Activated CD4-positive, alpha-beta memory T cell treated with anti-CD3 and anti-CD28 coated beads, Interleukin-2, amount 10 ng/mL, durations not matched to agents 7 days and 5 days (primary cell): ENCODE results near the gene RGSL1. TPM values are rescaled to one million over a fixed set of nuclear protein-coding genes. Genes with fewer than 3 reads are reported as not detected.

Experiments used
- CTCF ChIA-PET: fragments of 350-600 bp; sonication (Branson Sonifier 250); formaldehyde crosslinking; loops from one replicate; lab custom pipeline; 2021; ENCODE audit warnings: antibody characterized with exemption, inconsistent platforms; lab: Charles Lee
- POLR2A ChIA-PET: fragments of 350-600 bp; sonication (Branson Sonifier 250); formaldehyde crosslinking; loops from one replicate; lab custom pipeline; 2021; ENCODE audit warnings: antibody characterized with exemption; lab: Charles Lee
- DNase-seq: peaks from one replicate; pipeline ENCODE4 v3.0.0-alpha.2; 2020
- H3K27ac Mint-ChIP-seq: one replicate; pipeline ENCODE4 v1.8.0; 2021; ENCODE audit warnings: mild to moderate bottlenecking, mixed read lengths
- H3K27me3 Mint-ChIP-seq: one replicate; pipeline ENCODE4 v1.8.0; 2021; ENCODE audit warnings: mixed read lengths
- H3K36me3 Mint-ChIP-seq: one replicate; pipeline ENCODE4 v1.8.0; 2021; ENCODE audit warnings: low read depth, mixed read lengths
- H3K4me1 Mint-ChIP-seq: one replicate; pipeline ENCODE4 v1.8.0; 2021; ENCODE audit warnings: mixed read lengths
- H3K4me3 Mint-ChIP-seq: one replicate; pipeline ENCODE4 v1.8.0; 2021; ENCODE audit warnings: mild to moderate bottlenecking, mixed read lengths
- H3K9me3 Mint-ChIP-seq: one replicate; pipeline ENCODE4 v1.8.0; 2021; ENCODE audit warnings: mixed read lengths
- total RNA-seq, 2 experiments: library from RNA; stranded (reverse); gene quantifications; one replicate each; pipeline ENCODE4 v1.2.3, GENCODE V29; 2021

The RGSL1 gene
- total RNA-seq, 2 experiments from 2014 or later, result not detected

DNA sequence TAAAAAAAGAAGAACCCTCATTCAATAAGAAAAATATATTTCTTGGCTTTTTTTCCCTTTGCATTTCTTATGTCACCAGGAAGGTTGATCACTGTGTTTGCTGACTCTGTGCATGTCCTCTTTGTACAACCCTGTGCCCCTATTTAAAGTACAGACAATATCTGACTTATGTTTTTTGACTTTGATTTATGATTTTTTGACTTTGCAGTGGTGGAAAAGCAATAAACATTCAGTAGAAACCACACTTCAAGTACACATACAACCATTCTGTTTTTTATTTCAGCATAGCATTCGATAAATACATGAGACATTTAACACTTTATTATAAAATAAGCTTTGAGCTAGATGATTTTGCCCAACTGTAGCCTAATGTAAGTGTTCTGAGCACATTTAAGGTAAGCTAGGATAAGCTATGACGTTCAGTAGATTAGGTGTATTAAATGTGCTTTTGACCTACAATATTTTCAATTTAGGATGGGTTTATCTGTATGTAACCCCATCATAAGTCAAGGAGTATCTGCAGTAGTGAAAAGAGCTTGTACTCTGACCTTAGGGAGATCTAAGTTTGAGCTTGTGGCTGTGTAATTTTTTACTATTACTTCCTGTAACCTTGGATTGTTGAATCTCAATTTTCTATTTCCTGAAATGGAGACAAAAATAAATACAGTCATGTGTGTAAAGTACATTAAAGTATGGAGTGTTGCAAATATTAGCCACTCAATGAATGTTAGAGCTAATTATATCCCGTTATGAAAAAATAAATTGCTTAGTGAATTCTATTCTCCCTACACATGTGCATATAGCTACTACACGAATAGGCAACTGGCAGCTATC, 137.9 kb downstream of the RGSL1 start:
- peaks cover 2% of the 10 kb centered on the region for H3K9me3 Mint-ChIP-seq
- POLR2A ChIA-PET, result interaction anchor here (0.7 to 2.6 kb wide), 7 partner anchors 11 to 506 kb away, joined by 3 to 13 read pairs (median 9); partner anchors contain the start of genes DHX9 and NPL
- DNase-seq, result no peak
- peak overlapping the region; percentile 94 for H3K27ac Mint-ChIP-seq
- peaks cover 27% of the 10 kb centered on the region for H3K36me3 Mint-ChIP-seq
- peaks cover 34% of the 10 kb centered on the region for H3K4me1 Mint-ChIP-seq
- CTCF ChIA-PET, result interaction anchor here (0.8 to 5.2 kb wide), 10 partner anchors 10 to 252 kb away, joined by 3 to 49 read pairs (median 4); no protein-coding TSS in a partner anchor
- H3K4me3 Mint-ChIP-seq, result peak overlapping the region; percentile 94
- no peaks in the 10 kb centered on the region for H3K27me3 Mint-ChIP-seq

DNA sequence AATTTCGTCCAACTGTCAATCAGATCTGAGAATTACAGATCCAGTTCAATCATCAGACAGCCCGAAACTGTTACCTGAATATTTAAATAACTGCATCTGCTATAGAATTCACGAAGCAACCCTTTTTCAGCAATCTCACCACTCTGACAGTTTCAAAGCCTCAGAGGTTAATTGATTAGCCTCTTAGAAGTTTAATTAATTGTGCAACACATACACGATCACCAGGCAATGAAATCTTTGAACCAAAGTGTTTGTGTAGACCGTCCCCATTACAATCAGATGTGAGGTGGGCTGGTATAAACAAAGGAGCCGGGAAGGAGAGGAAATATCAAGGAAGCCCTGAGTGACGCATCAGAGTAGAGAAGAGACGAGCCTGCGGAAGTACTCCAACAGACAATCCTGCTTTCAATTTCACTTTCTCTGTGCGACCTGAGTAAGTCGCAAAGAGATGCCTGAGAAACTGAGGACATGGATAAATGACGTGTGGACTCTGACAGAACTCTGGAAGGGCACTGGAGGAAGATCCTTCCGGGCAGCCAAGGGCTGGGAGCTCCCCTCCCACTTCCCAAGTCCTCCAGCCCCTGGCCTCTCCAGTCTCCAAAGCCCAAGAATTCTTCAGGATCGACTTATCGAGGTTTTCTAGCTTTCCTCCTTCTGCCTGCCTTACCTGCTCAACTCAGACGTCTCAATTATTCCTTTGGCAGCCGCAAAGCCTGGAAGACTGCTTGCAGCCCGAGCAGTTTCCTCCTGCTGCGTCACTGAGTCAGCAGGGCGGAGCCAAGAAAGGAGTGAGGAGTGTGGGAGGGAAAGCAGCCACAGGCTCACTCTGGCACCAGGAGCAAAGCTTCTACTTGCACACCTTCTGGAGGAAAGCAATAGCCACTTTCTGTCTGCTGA, 138.8 kb downstream of the RGSL1 start, which contains the start of gene RNASEL:
RNASEL (minus strand) TSS at position 757 of the 897 bp plus-strand sequence. CDS start 2,450 bp downstream, outside the sequence.
- ChIA-PET CTCF (interaction anchor here (0.8 to 5.2 kb wide), 12 partner anchors 9 to 504 kb away, joined by 3 to 49 read pairs (median 4); no protein-coding TSS in a partner anchor), POLR2A (interaction anchor here (0.7 to 2.6 kb wide), 11 partner anchors 10 to 507 kb away, joined by 3 to 13 read pairs (median 9); partner anchors contain the start of genes DHX9 and NPL)
- H3K4me1 Mint-ChIP-seq, result peaks cover 33% of the 10 kb centered on the region

DNA sequence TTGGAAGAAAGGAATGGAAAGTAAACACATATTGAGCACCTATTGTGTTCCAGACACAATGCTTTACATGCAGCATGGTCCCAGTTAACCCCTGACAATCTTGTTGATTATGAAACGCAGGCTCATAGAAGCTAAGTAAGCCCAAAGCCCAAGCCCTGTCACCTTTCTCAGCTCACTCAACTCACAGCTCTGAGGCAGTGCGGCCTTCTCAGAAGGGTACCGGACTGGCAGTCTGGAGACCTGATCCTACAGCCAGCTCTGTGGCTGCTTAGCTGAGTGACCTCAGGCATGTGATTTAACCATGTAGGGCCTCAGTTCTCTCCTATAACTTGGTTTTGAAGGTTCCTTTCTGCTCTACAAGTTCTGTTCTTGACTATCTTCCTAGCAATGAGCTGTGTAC, 139.6 kb downstream of the RGSL1 start:
- ChIA-PET CTCF (interaction anchor here (1.1 to 5.2 kb wide), 5 partner anchors 8 to 505 kb away, joined by 3 to 49 read pairs (median 24); no protein-coding TSS in a partner anchor), POLR2A (interaction anchor here (1.0 to 2.6 kb wide), 7 partner anchors 9 to 200 kb away, joined by 3 to 12 read pairs (median 9); partner anchors contain the start of gene NPL)
- Mint-ChIP-seq H3K36me3 (peaks cover 16% of the 10 kb centered on the region), H3K4me3 (peak overlapping the region; percentile 94), H3K27ac (peak overlapping the region; percentile 94), H3K27me3 (peaks cover 9% of the 10 kb centered on the region), H3K9me3 (peaks cover 2% of the 10 kb centered on the region), H3K4me1 (peaks cover 29% of the 10 kb centered on the region)
- DNase-seq, result no peak

More for the DNA sequence above, 138.8 kb downstream of the RGSL1 start, which contains the start of gene RNASEL:
- H3K27ac Mint-ChIP-seq, result peak within 1 kb of the TSS; percentile 94
- H3K4me3 Mint-ChIP-seq, result peak within 1 kb of the TSS; percentile 94
- peaks cover 6% of the 10 kb centered on the region for H3K27me3 Mint-ChIP-seq
- peaks cover 2% of the 10 kb centered on the region for H3K9me3 Mint-ChIP-seq
- peaks cover 21% of the 10 kb centered on the region for H3K36me3 Mint-ChIP-seq
- DNase-seq, result peak; percentile 61

DNA sequence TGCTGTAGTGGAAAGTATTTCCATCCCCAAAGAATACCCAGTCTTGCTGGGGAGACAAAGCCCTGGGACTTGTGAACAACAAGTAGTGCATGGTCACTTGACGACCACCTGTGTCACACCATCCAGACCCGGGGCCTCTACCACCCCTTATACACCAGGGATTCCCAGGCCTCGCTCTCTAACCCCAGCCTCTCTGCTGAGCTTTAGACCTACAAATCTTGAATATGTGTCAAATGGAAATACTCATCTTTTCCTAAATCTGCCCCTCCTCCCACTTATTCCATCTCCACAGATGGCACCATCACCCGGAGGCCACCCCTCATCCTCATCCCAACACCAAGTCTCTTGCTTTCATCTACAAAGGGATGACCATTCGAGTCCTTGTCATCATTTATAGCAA, 140.0 kb downstream of the RGSL1 start:
- ChIA-PET CTCF (interaction anchor here (1.1 to 5.2 kb wide), 5 partner anchors 8 to 505 kb away, joined by 3 to 49 read pairs (median 24); no protein-coding TSS in a partner anchor), POLR2A (interaction anchor here (1.3 to 2.6 kb wide), 3 partner anchors 12 to 17 kb away, joined by 9 to 10 read pairs (median 9); no protein-coding TSS in a partner anchor)
- Mint-ChIP-seq H3K27ac (peak overlapping the region; percentile 94), H3K4me1 (peaks cover 29% of the 10 kb centered on the region), H3K9me3 (peaks cover 2% of the 10 kb centered on the region), H3K27me3 (peaks cover 11% of the 10 kb centered on the region), H3K4me3 (peak overlapping the region; percentile 94), H3K36me3 (peaks cover 16% of the 10 kb centered on the region)
- no peak for DNase-seq

DNA sequence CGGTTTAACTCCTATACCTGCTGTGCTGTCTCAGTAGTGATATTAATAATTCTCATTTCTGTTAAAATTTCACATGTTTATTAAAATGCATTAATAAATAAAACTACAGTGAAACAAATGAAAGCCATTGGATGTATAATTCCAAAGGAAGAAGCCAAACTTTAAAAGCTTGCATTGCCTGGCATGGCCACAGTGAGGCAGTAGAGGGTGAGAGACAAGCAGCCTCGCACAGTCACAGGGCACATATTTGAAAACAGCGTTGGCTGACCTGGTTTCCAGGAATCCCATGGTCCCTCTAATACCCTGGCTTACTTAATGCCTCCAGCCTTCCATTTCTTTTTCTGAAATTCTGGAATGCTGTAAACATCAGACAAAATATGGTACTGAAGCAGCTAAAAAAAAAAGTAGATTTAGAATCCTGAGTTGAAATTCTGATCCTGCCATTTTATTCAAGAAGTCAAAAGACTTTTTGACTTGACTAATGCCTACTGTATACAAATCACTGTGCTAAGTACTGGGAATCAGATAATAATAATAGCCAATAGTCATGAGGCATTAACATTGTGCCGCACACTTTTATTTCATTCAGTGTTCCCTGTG, 145.8 kb downstream of the RGSL1 start:
- Mint-ChIP-seq H3K27ac (no peak overlapping the region), H3K4me1 (peaks cover 4% of the 10 kb centered on the region), H3K4me3 (no peak overlapping the region), H3K36me3 (peaks cover 9% of the 10 kb centered on the region), H3K9me3 (no peaks in the 10 kb centered on the region), H3K27me3 (peaks cover 15% of the 10 kb centered on the region)
- POLR2A ChIA-PET, result interaction anchor here (1.3 to 2.4 kb wide), 4 partner anchors 7 to 192 kb away, joined by 4 to 9 read pairs (median 6); no protein-coding TSS in a partner anchor
- CTCF ChIA-PET, result interaction anchor here (0.5 to 14.2 kb wide), 31 partner anchors 7 to 1116 kb away, joined by 3 to 531 read pairs (median 4); partner anchors contain the start of genes NPL, RGS16 and RNASEL
- peak; percentile 68 for DNase-seq

DNA sequence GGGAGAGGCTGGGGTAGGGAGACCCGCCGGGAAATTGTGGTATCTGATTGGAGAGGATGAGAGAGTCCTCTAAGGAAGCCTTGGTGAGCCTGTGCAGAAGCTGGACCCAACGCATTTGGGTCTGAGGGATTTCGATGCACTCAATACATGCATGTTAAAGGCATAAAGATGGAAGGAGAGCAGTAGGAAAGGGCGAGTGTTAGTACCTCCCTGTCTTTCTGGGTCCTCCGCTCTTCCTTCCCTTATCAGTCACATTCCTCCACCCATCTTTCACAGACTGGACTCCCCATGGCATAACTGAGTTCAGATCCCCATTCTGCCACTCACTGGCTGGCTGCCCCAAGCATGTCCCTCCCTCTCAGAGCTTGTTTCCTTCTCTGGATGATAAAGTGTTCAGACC, 147.0 kb downstream of the RGSL1 start:
- Mint-ChIP-seq H3K36me3 (peaks cover 9% of the 10 kb centered on the region), H3K4me1 (peaks cover 4% of the 10 kb centered on the region), H3K9me3 (no peaks in the 10 kb centered on the region), H3K27me3 (peaks cover 15% of the 10 kb centered on the region), H3K27ac (no peak overlapping the region), H3K4me3 (no peak overlapping the region)
- no peak for DNase-seq
- ChIA-PET POLR2A (interaction anchor here (2.4 kb wide), 1 partner anchor 186 kb away, joined by 9 read pairs; no protein-coding TSS in a partner anchor), CTCF (interaction anchor here (1.5 to 14.2 kb wide), 5 partner anchors 8 to 512 kb away, joined by 3 to 531 read pairs (median 31); partner anchors contain the start of genes NPL, RGS16 and RNASEL)

DNA sequence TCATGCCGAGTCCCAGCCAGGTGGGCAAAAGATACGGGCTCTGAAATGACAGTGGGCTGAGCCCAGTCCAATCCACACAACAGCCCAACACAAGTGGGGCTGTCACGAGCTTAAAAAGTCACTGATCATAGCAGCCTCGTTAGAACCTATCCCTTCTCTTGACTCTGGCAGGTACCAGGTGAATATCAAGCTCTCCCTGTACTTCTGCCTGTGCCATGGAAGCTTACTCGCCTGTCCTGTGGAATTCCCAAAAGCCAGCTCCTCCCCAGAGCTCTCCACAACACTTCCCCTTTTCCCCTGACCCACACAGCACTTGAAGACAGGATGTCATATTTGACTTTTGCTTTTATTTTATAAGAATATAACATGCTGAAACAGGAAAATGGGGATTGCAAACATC, 148.3 kb downstream of the RGSL1 start:
- peaks cover 4% of the 10 kb centered on the region for H3K4me1 Mint-ChIP-seq
- H3K27me3 Mint-ChIP-seq, result peaks cover 14% of the 10 kb centered on the region
- POLR2A ChIA-PET, result interaction anchor here (0.9 to 2.3 kb wide), 3 partner anchors 9 to 188 kb away, joined by 3 to 10 read pairs (median 5); partner anchors contain the start of gene RNASEL
- no peaks in the 10 kb centered on the region for H3K9me3 Mint-ChIP-seq
- DNase-seq, result no peak
- no peak overlapping the region for H3K4me3 Mint-ChIP-seq
- no peak overlapping the region for H3K27ac Mint-ChIP-seq
- CTCF ChIA-PET, result interaction anchor here (0.6 to 14.2 kb wide), 8 partner anchors 10 to 514 kb away, joined by 3 to 531 read pairs (median 4); partner anchors contain the start of genes NPL and RNASEL
- peaks cover 12% of the 10 kb centered on the region for H3K36me3 Mint-ChIP-seq

DNA sequence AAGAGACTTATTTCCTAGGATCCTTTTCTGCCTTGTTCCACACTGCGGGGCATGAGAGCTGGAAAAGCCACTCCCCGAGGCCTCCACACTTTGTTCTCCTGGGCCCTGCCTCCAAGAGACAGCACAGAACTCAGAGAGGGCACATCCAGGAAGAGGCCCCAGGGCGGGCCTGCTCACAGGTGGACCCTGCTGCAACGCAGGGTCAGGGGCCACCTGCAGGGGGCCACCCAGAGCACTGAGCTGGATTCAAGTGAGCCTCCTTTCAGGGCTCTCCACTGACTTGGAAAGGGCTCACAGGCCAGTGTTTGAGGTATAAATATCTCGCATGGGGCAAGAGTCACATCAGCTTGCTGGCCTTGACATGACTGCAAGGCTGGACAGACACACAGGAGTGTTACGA, 149.4 kb downstream of the RGSL1 start:
- POLR2A ChIA-PET, result interaction anchor here (1.1 to 2.3 kb wide), 5 partner anchors 11 to 188 kb away, joined by 4 to 10 read pairs (median 5); partner anchors contain the start of gene RNASEL
- Mint-ChIP-seq H3K36me3 (peaks cover 12% of the 10 kb centered on the region), H3K27ac (no peak overlapping the region), H3K4me1 (peaks cover 4% of the 10 kb centered on the region), H3K4me3 (no peak overlapping the region), H3K27me3 (peaks cover 8% of the 10 kb centered on the region), H3K9me3 (no peaks in the 10 kb centered on the region)
- peak; percentile 42 for DNase-seq
- CTCF ChIA-PET, result interaction anchor here (0.7 to 14.2 kb wide), 9 partner anchors 8 to 187 kb away, joined by 3 to 531 read pairs (median 4); partner anchors contain the start of genes NPL and RNASEL

DNA sequence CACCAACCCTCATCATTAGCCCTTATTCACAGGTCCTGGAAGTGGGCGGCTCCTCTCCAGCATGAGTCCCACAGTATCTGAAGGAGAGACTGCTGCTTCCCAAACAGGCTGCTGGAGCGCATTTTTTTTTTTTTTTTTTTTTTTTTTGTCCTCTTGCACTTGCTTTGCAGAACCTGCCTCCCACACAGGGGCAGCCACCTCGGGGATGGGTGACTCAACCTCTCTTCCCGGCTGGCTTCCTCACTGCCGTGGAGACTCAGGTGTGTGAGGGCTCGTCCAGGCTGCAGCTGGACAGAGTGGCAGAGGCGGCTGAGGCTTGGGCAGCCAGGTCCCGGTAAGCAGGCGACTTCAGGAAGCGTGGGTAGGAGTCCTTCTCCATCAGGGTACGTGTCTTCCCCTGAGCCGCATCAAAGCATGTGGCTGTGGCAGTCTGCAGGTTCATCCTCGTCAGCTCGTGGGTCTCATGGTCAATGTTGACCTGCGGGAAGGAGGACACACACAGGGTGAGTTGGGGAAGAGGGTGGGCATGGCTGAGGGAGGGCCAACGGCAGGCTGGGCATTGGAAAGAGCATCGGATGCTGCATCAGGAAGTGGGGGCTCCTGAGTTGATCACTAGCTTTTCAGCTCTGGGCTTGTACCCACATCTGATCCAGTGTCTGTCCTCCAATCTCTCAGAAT, 150.2 kb downstream of the RGSL1 start:
- Mint-ChIP-seq H3K27ac (no peak overlapping the region), H3K27me3 (peaks cover 6% of the 10 kb centered on the region), H3K36me3 (peaks cover 12% of the 10 kb centered on the region), H3K4me3 (no peak overlapping the region), H3K9me3 (no peaks in the 10 kb centered on the region), H3K4me1 (peaks cover 4% of the 10 kb centered on the region)
- CTCF ChIA-PET, result interaction anchor here (0.7 to 14.2 kb wide), 14 partner anchors 8 to 515 kb away, joined by 3 to 531 read pairs (median 5); partner anchors contain the start of genes NPL and RNASEL
- no peak for DNase-seq
- POLR2A ChIA-PET, result interaction anchor here (1.1 to 2.3 kb wide), 6 partner anchors 11 to 187 kb away, joined by 4 to 10 read pairs (median 5); partner anchors contain the start of gene RNASEL

DNA sequence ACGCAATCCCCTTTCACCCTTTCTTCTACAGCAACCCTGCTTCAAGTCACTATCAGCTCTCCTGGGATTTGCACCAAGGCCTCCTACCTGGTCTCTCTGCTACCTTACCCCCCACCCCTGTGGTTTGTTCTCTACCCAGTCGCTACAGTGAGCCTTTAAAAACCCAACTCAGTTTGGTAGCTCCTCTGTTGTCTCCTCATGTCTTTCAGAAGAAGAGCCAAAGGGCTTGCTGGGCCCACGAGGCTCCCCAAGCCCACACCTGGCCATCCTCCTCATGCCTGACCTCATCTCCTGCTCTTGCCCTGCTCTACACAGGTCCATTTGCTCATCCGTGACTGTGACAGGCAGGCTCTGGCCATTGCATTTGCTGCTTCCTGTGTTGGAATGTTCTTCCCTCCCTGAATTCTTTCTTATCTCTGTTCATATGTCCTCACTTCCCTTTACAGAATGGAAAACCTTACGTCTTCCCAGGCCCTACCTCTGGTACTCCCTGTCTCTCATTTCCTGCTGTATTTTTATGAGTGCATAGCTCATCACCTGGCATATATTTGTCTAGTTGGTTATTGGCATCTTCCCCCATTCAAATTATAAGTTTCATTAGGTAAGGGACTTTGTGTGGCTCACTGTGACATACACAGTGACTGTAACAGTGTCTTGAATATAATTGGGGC, 150.9 kb downstream of the RGSL1 start:
- H3K27me3 Mint-ChIP-seq, result peaks cover 6% of the 10 kb centered on the region
- H3K36me3 Mint-ChIP-seq, result peaks cover 12% of the 10 kb centered on the region
- CTCF ChIA-PET, result interaction anchor here (0.6 to 14.2 kb wide), 15 partner anchors 8 to 515 kb away, joined by 3 to 531 read pairs (median 4); partner anchors contain the start of genes NPL and RNASEL
- no peaks in the 10 kb centered on the region for H3K9me3 Mint-ChIP-seq
- DNase-seq, result no peak
- H3K27ac Mint-ChIP-seq, result no peak overlapping the region
- POLR2A ChIA-PET, result interaction anchor here (0.7 to 7.2 kb wide), 7 partner anchors 12 to 189 kb away, joined by 3 to 79 read pairs (median 6); partner anchors contain the start of genes NPL and RNASEL
- H3K4me1 Mint-ChIP-seq, result peaks cover 4% of the 10 kb centered on the region
- H3K4me3 Mint-ChIP-seq, result no peak overlapping the region
